ENCODE results near the gene HIBADH.

GRCh38 chr7:27640884-27641574 lies 21.7 kb downstream of the HIBADH start:
- TF ChIP-seq POLR2A (IDR thresholded peaks at IDR 0.05): no peak
- TF ChIP-seq CTCF (IDR thresholded peaks at IDR 0.05 in 4 of 5, conservative IDR thresholded peaks at IDR 0.05 in 1 of 5): no peak

All from gastrocnemius medialis (tissue), 4 donors.